Sigmoid colon (tissue), 7 donors: ENCODE data around the gene LGALSL. TPM values are rescaled to one million over a fixed set of nuclear protein-coding genes. Genes with fewer than 3 reads are reported as not detected.

ENCODE experiments used
- DNase-seq: peaks from one replicate; pipeline ENCODE4 v3.0.0-alpha.2; 2019
- H3K27ac ChIP-seq, 4 donors: fragments of 200-600 bp; sonication (generic); one replicate each; pipeline ENCODE4 v1.5.1; 2016 to 2019; ENCODE audit warnings: mild to moderate bottlenecking in 1 of 4
- H3K27me3 ChIP-seq, 3 donors: fragments of 200-600 bp; sonication (generic); one replicate each; pipeline ENCODE4 v1.5.1; 2019; ENCODE audit warnings: mild to moderate bottlenecking in 1 of 3
- H3K36me3 ChIP-seq, 4 donors: fragments of 200-600 bp; sonication (generic); one replicate each; pipeline ENCODE4 v1.5.1; 2016 to 2019
- H3K4me1 ChIP-seq, 4 donors: fragments of 200-600 bp; sonication (generic); one replicate each; pipeline ENCODE4 v1.5.1; 2017 to 2019
- H3K4me3 ChIP-seq, 4 donors: fragments of 200-600 bp; sonication (generic); one replicate each; pipeline ENCODE4 v1.5.1; 2017 to 2019; ENCODE audit warnings: mild to moderate bottlenecking in 2 of 4, moderate library complexity in 1 of 4
- H3K9me3 ChIP-seq, 4 donors: fragments of 200-600 bp in 3 of 4; sonication (generic) in 3 of 4; one replicate each; pipeline versions ENCODE4 v1.5.1 to v1.6.1; 2013 to 2019
- EP300 ChIP-seq, 4 donors: sonication (generic); formaldehyde crosslinking; IDR thresholded peaks; one replicate each; pipeline ENCODE4 v1.6.1; 2017; ENCODE audit warnings: antibody characterized with exemption in 4 of 4
- POLR2A ChIP-seq, 2 donors: fragments of 450-650 bp; IDR thresholded peaks; one replicate each; pipeline ENCODE4 v1.6.1; 2016; ENCODE audit warnings: antibody characterized with exemption in 2 of 2, mild to moderate bottlenecking in 2 of 2, moderate library complexity in 2 of 2
- POLR2AphosphoS5 ChIP-seq, 4 donors: sonication (generic); formaldehyde crosslinking; IDR thresholded peaks; one replicate each; pipeline ENCODE4 v1.6.1; 2017; ENCODE audit warnings: antibody characterized with exemption in 4 of 4
- WGBS, 2 donors: extraction: QIAGEN DNeasy Blood & Tissue Kit; methylation state at CpG; one replicate each; pipeline ENCODE4 v1.1.7; 2013; 5-methylcytosine and 5-hydroxymethylcytosine counted together
- intact Hi-C: fragments of 100-400 bp; cut with DNase I; formaldehyde crosslinking; loops from one replicate; pipeline ENCODE4 v1.15.1; 2023
- polyA plus RNA-seq, 3 donors: library from polyadenylated mRNA; stranded (reverse); fragments of 200-250 nt; gene quantifications; one replicate each; pipeline ENCODE4 v1.2.3, GENCODE V29; 2013
- total RNA-seq, 4 donors: library from RNA; depleted of rRNA; stranded (reverse); fragments of >200 nt; gene quantifications; one replicate each; pipeline ENCODE4 v1.1.0, GENCODE V29; 2016
- TF ChIP-seq, protein P1 (sequence below), 4 experiments: fragments of 450-650 bp in 3 of 4; fragments of 200-600 bp in 1 of 4; IDR thresholded peaks; one replicate each; pipeline ENCODE4 v1.5.1; 2016 to 2019; ENCODE audit warnings: antibody characterized with exemption in 4 of 4, mild to moderate bottlenecking in 3 of 4, moderate library complexity in 2 of 4
- donor health status: healthy with polysubstance abuse.
- donor health status: Bipolar disorder and iron deficiency.
- donor health status: healthy.

Gene LGALSL
- total and polyA plus RNA-seq, 7 donors: 7.1 to 36.0 (median 10.4) TPM

DNA sequence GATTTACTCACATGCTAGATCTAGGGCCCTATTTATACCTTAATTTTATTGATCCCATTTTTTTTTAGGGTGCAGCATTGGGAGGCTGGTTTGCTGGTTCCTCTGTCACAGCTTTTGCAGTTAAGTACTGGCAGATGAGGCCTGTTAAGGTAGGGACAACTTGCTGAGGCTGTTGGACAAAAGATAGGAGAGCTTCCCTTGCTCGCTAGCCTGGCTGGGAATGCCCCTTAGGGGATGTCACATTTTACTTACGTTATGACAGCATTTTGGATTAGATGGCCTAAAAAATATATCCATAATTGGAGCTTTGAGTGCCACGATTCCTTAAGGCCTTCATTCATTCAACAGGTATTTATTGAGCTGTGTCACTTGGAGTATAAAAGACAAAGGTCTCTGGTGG is 8.2 kb downstream of the LGALSL start:
- no peak for DNase-seq
- H3K27me3 ChIP-seq: no peaks in the 10 kb centered on the region
- no peak for TF ChIP-seq POLR2AphosphoS5 (IDR thresholded peaks at IDR 0.05)
- TF ChIP-seq EP300 (IDR thresholded peaks at IDR 0.05): no peak
- TF ChIP-seq, protein P1, sequence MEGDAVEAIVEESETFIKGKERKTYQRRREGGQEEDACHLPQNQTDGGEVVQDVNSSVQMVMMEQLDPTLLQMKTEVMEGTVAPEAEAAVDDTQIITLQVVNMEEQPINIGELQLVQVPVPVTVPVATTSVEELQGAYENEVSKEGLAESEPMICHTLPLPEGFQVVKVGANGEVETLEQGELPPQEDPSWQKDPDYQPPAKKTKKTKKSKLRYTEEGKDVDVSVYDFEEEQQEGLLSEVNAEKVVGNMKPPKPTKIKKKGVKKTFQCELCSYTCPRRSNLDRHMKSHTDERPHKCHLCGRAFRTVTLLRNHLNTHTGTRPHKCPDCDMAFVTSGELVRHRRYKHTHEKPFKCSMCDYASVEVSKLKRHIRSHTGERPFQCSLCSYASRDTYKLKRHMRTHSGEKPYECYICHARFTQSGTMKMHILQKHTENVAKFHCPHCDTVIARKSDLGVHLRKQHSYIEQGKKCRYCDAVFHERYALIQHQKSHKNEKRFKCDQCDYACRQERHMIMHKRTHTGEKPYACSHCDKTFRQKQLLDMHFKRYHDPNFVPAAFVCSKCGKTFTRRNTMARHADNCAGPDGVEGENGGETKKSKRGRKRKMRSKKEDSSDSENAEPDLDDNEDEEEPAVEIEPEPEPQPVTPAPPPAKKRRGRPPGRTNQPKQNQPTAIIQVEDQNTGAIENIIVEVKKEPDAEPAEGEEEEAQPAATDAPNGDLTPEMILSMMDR (IDR thresholded peaks at IDR 0.05): no peak
- no peak for TF ChIP-seq POLR2A (IDR thresholded peaks at IDR 0.05)
- 94% methylated on average over 3 of the region's 3 CpGs for WGBS, 2 donors
- intact Hi-C loops: no loop called here
- H3K4me3 ChIP-seq: no peak overlapping the region
- H3K36me3 ChIP-seq: peaks cover 0 to 34% (median 7%) of the 10 kb centered on the region in 4 donors
- H3K9me3 ChIP-seq: no peaks in the 10 kb centered on the region
- H3K27ac ChIP-seq: no peak overlapping the region
- H3K4me1 ChIP-seq: no peaks in the 10 kb centered on the region

DNA sequence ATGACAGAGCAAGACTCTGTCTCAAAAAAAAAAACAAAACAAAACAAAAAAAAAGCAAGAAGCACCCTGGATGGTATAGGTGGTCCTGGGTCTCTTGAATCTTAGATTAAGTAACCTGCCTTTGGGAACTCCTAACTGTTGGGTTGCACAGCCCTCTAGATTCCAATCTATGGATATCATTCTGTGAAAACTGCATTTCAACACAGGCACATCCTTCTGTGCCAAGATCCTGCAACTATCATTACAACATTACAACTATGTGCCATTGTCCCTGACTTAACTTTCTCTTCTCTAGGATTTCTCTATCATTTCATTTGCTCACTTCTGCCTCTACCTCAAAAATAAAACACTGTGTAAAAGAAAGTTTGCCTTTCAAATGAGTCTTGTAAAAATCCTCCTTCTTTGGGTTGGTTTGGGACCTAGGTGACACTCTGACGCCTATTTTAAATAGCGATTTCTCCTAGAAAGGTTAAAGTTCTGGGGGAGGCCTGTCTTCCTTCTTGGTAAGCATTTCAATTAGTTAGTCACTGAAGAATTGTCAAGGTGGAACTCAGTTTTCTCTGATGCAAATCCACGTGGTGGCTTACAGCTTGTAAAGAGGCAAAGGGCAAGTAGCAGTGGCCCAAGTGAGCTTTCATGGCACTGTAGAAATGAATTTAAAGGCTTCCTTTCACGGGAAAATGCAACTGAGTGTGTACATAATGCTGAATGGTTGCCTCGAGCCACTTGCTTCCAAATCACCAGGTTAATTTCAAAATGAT is 9.2 kb downstream of the LGALSL start:
- Histone ChIP-seq H3K27me3 (no peaks in the 10 kb centered on the region), H3K4me3 (no peak overlapping the region), H3K36me3 (peaks cover 0 to 25% (median 7%) of the 10 kb centered on the region in 4 donors), H3K4me1 (no peaks in the 10 kb centered on the region), H3K9me3 (no peaks in the 10 kb centered on the region), H3K27ac (no peak overlapping the region)
- 65 to 79% methylated on average over 5 of the region's 5 CpGs for WGBS, 2 donors
- intact Hi-C loops: no loop called here
- no peak for DNase-seq
- TF ChIP-seq EP300 (IDR thresholded peaks at IDR 0.05): no peak
- TF ChIP-seq POLR2A (IDR thresholded peaks at IDR 0.05): no peak
- TF ChIP-seq, protein P1 (IDR thresholded peaks at IDR 0.05): no peak
- TF ChIP-seq POLR2AphosphoS5 (IDR thresholded peaks at IDR 0.05): no peak

DNA sequence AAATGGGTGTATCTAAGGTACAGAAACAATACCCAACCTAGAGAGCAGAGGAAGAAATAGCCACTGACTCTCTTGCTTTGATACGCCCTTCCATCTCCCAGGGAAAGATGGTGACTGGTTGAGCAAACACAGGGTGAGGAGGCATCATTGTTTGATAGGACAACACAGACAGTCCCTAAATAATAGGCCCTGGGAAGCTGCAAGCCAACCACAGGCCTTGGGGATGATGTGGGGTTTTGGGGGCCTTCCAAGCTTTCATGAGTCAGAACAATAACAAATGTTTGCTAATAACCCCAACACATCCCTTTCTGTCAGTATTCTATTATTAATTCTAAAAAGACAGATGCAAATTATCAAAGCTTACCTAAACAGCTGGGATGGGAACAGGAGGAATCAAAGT is 9.8 kb downstream of the LGALSL start:
- Histone ChIP-seq H3K4me3 (no peak overlapping the region), H3K4me1 (no peaks in the 10 kb centered on the region), H3K27me3 (no peaks in the 10 kb centered on the region), H3K9me3 (no peaks in the 10 kb centered on the region), H3K27ac (no peak overlapping the region), H3K36me3 (peaks cover 0 to 18% (median 1%) of the 10 kb centered on the region in 4 donors)
- intact Hi-C loops: no loop called here
- 91 to 92% methylated on average over 1 of the region's 1 CpG for WGBS, 2 donors
- no peak for TF ChIP-seq EP300 (IDR thresholded peaks at IDR 0.05)
- TF ChIP-seq POLR2A (IDR thresholded peaks at IDR 0.05): no peak
- TF ChIP-seq POLR2AphosphoS5 (IDR thresholded peaks at IDR 0.05): no peak
- TF ChIP-seq, protein P1 (IDR thresholded peaks at IDR 0.05): no peak
- DNase-seq: no peak

DNA sequence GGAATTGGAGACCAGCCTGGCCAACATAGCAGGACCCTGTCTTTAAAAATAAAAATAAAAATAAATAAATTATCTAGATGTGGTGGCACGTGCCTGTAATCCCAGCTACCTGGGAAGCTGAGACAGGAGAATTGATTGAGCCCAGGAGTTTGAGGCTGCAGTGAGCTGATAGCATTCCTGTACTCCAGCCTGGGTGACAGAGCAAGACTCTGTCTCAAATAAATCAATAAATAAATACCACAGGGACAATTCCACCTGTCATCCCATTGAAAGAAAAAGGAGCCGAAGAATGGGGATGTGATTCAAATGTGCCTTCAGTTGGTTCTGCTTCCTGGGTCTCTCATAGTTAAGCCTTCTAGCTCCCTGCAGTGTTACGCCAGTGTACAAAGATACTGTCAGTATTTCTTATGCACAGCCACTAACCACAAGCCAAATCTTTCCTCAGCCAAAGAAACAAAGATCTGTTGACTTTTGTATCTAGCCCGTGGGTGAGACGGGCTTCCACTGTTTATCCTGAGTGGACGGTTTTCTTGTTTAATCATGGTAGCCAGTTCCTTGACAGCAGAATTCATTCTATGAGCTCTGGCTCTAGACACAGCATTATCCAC is 12.6 kb downstream of the LGALSL start:
- intact Hi-C loops: no loop called here
- Histone ChIP-seq H3K9me3 (no peaks in the 10 kb centered on the region), H3K27me3 (no peaks in the 10 kb centered on the region), H3K27ac (no peak overlapping the region), H3K36me3 (no peaks in the 10 kb centered on the region), H3K4me3 (no peak overlapping the region), H3K4me1 (no peaks in the 10 kb centered on the region)
- WGBS, 2 donors: 77 to 86% methylated on average over 6 of the region's 6 CpGs
- TF ChIP-seq POLR2A (IDR thresholded peaks at IDR 0.05): no peak
- no peak for TF ChIP-seq EP300 (IDR thresholded peaks at IDR 0.05)
- no peak for TF ChIP-seq POLR2AphosphoS5 (IDR thresholded peaks at IDR 0.05)
- TF ChIP-seq, protein P1 (IDR thresholded peaks at IDR 0.05): no peak
- DNase-seq: no peak
